Neutrophil (primary cell): ENCODE data around the gene RTF2.

Experiments used
- H3K27ac ChIP-seq: fragments of 200-600 bp; sonication (generic); 2 replicates; pipeline ENCODE4 v1.5.1; 2016; ENCODE audit warnings: mild to moderate bottlenecking, moderate library complexity
- H3K27me3 ChIP-seq: fragments of 200-600 bp; sonication (generic); 2 replicates; pipeline ENCODE4 v1.6.0; 2016; ENCODE audit warnings: mild to moderate bottlenecking
- H3K36me3 ChIP-seq: fragments of 200-600 bp; sonication (generic); 2 replicates; pipeline ENCODE4 v1.5.1; 2017
- H3K4me1 ChIP-seq, 2 experiments: fragments of 200-600 bp in 1 of 2; sonication (generic) in 1 of 2; 1 replicate in 1 of 2; 2 replicates in 1 of 2; pipeline versions ENCODE4 v1.5.1 to v1.6.1; 2013 to 2016; ENCODE audit warnings: low read depth in 1 of 2, low read length in 1 of 2, mild to moderate bottlenecking in 1 of 2, moderate library complexity in 1 of 2; ENCODE audit not compliant: control insufficient read depth in 1 of 2, insufficient read depth in 1 of 2
- H3K4me3 ChIP-seq, 2 experiments: fragments of 200-600 bp in 1 of 2; sonication (generic) in 1 of 2; 1 replicate in 1 of 2; 2 replicates in 1 of 2; pipeline ENCODE4 v1.5.1; 2013 to 2016; ENCODE audit warnings: low read depth in 1 of 2, low read length in 1 of 2, mild to moderate bottlenecking in 1 of 2, moderate library complexity in 1 of 2
- H3K9me3 ChIP-seq: fragments of 200-600 bp; sonication (generic); 2 replicates; pipeline ENCODE4 v1.5.1; 2016
- TF ChIP-seq, protein P1 (sequence below): fragments of 200-600 bp; sonication (generic); IDR thresholded peaks from 2 replicates; pipeline ENCODE4 v1.5.1; 2016; ENCODE audit warnings: antibody characterized with exemption

The RTF2 gene

GRCh38 chr20:56445540-56445939 is 22.9 kb upstream of the RTF2 start:
- Histone ChIP-seq H3K27me3 (no peaks in the 10 kb centered on the region), H3K36me3 (peaks cover 94% of the 10 kb centered on the region), H3K4me3 (no peak overlapping the region), H3K4me1 (peaks cover 11 to 17% of the 10 kb centered on the region in 2 experiments), H3K27ac (no peak overlapping the region), H3K9me3 (no peaks in the 10 kb centered on the region)
- TF ChIP-seq, protein P1, sequence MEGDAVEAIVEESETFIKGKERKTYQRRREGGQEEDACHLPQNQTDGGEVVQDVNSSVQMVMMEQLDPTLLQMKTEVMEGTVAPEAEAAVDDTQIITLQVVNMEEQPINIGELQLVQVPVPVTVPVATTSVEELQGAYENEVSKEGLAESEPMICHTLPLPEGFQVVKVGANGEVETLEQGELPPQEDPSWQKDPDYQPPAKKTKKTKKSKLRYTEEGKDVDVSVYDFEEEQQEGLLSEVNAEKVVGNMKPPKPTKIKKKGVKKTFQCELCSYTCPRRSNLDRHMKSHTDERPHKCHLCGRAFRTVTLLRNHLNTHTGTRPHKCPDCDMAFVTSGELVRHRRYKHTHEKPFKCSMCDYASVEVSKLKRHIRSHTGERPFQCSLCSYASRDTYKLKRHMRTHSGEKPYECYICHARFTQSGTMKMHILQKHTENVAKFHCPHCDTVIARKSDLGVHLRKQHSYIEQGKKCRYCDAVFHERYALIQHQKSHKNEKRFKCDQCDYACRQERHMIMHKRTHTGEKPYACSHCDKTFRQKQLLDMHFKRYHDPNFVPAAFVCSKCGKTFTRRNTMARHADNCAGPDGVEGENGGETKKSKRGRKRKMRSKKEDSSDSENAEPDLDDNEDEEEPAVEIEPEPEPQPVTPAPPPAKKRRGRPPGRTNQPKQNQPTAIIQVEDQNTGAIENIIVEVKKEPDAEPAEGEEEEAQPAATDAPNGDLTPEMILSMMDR = no peak

DNA sequence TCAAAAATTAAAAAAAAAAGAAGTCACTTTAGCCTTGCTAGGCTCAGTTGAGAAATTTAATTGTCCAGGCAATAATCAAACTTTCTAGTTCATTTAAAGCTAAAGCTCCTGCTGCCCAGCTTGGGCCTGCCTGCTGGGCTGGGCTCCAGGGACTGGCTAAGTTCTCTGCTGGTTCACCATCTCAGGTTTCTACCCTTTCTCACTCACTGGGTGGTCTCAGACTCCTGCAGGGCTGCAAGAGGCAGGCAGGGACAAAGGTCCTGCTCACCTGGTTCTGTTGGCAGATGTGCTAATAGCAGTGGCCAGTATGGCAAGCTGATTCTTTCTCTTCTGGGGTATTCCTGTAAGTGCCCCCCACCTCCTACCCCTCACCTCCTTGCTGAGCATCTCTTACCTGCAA is 21.2 kb upstream of the RTF2 start:
- no peaks in the 10 kb centered on the region for H3K27me3 ChIP-seq
- peaks cover 9% of the 10 kb centered on the region in 2 experiments for H3K4me1 ChIP-seq
- peaks cover 95% of the 10 kb centered on the region for H3K36me3 ChIP-seq
- H3K27ac ChIP-seq = no peak overlapping the region
- H3K4me3 ChIP-seq = no peak overlapping the region
- H3K9me3 ChIP-seq = no peaks in the 10 kb centered on the region
- TF ChIP-seq, protein P1 = no peak

- peaks cover 0 to 3% of the 10 kb centered on the region in 2 experiments for H3K4me1 ChIP-seq
- H3K4me3 ChIP-seq = no peak overlapping the region
- no peaks in the 10 kb centered on the region for H3K27me3 ChIP-seq
- H3K36me3 ChIP-seq = peaks cover 99% of the 10 kb centered on the region
- TF ChIP-seq, protein P1 = no peak
- no peak overlapping the region for H3K27ac ChIP-seq
- no peaks in the 10 kb centered on the region for H3K9me3 ChIP-seq
Measured at GRCh38 chr20:56449459-56449858, 19.0 kb upstream of the RTF2 start.

DNA sequence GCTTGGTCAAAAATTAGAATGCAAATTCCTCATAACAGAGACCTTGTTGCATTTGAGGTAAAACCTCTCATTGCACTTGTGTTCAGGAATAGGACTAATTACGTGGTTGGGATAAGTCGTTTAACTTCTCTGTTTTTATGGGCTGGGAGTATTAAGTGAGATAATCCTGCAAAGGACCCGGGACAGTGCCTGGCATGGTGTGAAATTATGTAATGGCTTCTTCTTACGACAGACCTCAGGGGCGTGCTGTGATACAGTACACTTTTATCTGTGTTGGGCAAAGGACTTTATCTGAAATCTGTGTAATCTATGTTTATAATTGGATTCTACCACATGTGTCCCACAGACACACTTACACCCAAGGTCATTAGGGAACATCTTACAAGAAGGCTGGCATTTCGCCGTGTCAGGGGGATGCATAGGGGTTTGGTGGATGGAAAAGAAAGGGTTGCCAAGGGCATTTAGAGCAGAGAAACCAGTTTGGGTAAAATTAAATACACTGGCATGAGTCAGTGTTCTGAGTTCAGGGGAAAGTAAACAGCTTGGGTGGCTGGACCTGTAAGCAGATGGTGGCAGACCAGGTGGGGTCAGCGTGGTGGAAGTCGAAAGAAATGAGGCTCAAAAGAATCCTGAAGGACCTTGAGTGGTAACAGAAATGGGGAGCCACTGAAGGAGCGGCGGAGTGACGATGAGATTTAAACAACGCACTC is 17.2 kb upstream of the RTF2 start:
- Histone ChIP-seq H3K27ac (peak overlapping the region; percentile 25), H3K4me1 (peaks cover 0 to 3% of the 10 kb centered on the region in 2 experiments), H3K4me3 (no peak overlapping the region), H3K36me3 (peaks cover 97% of the 10 kb centered on the region), H3K27me3 (no peaks in the 10 kb centered on the region), H3K9me3 (no peaks in the 10 kb centered on the region)
- TF ChIP-seq, protein P1 = no peak

DNA sequence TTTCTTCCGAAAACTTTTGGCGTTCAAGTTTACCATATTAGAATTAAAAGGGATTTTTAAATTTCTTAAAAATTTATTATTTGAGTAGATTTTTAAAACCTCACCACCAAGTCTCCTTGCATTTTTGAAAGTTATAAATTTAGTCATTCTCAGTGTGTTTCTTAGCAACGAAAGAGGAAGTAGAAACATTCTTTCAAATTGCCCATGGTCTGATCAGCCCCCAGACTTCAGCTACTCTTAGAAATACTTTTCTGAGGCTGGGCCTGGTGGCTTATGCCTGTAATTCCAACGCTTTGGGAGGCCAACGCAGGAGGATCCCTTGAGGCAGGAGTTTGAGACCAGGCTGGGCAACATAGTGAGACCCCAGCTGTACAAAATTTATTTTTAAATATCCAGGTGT is 15.1 kb upstream of the RTF2 start:
- H3K4me3 ChIP-seq = no peak overlapping the region
- peaks cover 88% of the 10 kb centered on the region for H3K36me3 ChIP-seq
- H3K27ac ChIP-seq = no peak overlapping the region
- TF ChIP-seq, protein P1 = no peak
- H3K4me1 ChIP-seq = peaks cover 0 to 3% of the 10 kb centered on the region in 2 experiments
- H3K9me3 ChIP-seq = no peaks in the 10 kb centered on the region
- H3K27me3 ChIP-seq = no peaks in the 10 kb centered on the region
